Coronary artery (tissue), 2 donors: ENCODE measurements around the gene TLE7.

ENCODE experiments used
- DNase-seq: peaks from one replicate; pipeline ENCODE4 v3.0.0-alpha.2; 2017; ENCODE audit warnings: low spot score
- H3K27ac ChIP-seq, 2 donors: fragments of 200-600 bp; sonication (generic); one replicate each; pipeline ENCODE4 v1.5.1; 2016 to 2019
- H3K4me3 ChIP-seq: fragments of 200-600 bp; sonication (generic); 2 replicates; pipeline ENCODE4 v1.5.1; 2016; ENCODE audit warnings: mild to moderate bottlenecking, moderate library complexity
- TF ChIP-seq, protein P1 (sequence below): fragments of 200-600 bp; sonication (generic); IDR thresholded peaks from one replicate; pipeline ENCODE4 v1.5.1; 2019; ENCODE audit warnings: antibody characterized with exemption

Gene TLE7

DNA sequence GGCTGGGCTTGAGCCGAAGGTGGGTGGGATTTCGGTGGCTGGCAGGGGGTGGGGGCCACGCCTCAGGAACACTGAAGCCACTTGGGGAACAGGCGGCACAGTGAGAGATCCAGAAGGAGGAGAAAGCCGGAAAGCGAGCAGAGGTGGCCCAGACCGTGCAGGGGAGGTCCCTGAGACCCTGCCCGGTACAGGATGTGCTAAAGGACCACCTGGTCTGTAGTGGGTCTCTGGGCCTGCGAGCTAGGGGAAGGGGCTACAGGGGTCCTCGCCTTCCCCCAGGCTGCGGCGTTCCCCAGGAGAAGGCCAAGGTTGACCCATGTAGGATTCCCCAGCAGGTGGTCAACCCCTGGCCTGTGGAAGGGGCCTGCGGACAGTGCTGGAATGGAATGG is at the start of gene TLE7:
Gene TLE7 (minus strand): TSS at position 4 of the 390 bp plus-strand sequence. CDS start 8,730 bp downstream, outside the sequence.
- Histone ChIP-seq H3K27ac (no peak within 1 kb of the TSS), H3K4me3 (no peak within 1 kb of the TSS)
- no peak for DNase-seq
- TF ChIP-seq, protein P1, sequence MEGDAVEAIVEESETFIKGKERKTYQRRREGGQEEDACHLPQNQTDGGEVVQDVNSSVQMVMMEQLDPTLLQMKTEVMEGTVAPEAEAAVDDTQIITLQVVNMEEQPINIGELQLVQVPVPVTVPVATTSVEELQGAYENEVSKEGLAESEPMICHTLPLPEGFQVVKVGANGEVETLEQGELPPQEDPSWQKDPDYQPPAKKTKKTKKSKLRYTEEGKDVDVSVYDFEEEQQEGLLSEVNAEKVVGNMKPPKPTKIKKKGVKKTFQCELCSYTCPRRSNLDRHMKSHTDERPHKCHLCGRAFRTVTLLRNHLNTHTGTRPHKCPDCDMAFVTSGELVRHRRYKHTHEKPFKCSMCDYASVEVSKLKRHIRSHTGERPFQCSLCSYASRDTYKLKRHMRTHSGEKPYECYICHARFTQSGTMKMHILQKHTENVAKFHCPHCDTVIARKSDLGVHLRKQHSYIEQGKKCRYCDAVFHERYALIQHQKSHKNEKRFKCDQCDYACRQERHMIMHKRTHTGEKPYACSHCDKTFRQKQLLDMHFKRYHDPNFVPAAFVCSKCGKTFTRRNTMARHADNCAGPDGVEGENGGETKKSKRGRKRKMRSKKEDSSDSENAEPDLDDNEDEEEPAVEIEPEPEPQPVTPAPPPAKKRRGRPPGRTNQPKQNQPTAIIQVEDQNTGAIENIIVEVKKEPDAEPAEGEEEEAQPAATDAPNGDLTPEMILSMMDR, result no peak

DNA sequence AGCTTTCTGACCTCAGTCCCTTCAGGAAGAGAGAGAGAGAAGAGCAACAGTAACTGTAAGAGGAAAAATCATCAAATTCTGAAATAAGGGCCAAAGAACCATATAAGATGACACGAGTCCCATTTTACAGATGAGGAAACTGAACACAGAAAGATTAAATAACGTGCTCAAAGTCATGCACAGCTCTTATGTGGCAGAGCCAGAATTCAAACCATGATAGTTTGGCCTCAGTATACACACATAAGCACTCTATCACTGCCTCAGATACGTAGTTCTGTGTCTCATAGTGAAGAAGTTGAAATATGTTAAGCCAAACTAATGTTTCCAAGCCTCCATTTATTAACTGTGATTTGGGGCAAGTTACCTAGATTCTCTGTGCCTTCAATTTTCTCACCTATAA is 49.2 kb upstream of the TLE7 start:
- TF ChIP-seq, protein P1, result no peak
- no peak overlapping the region for H3K27ac ChIP-seq
- no peak overlapping the region for H3K4me3 ChIP-seq
- no peak for DNase-seq

DNA sequence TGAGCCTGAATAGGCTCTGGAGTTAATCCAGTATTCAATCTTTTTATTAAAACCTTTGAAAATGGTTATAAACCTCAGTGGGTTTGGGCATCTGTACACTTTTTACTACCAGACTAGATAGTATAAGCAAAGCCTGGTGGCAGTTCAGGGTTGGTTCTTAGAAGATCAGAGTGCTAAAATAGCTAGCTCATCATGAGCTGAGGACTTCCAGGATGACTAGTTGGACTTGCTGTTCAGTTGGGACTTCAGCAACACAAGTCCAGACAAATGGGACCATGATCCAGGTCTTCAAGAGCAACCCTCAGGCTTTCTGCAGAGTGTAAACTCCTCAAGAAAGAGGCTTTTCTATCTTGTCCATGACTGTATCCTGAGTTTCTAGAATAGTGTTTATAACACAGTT is 48.5 kb upstream of the TLE7 start:
- TF ChIP-seq, protein P1, result no peak
- H3K27ac ChIP-seq, result no peak overlapping the region
- no peak for DNase-seq
- no peak overlapping the region for H3K4me3 ChIP-seq

DNA sequence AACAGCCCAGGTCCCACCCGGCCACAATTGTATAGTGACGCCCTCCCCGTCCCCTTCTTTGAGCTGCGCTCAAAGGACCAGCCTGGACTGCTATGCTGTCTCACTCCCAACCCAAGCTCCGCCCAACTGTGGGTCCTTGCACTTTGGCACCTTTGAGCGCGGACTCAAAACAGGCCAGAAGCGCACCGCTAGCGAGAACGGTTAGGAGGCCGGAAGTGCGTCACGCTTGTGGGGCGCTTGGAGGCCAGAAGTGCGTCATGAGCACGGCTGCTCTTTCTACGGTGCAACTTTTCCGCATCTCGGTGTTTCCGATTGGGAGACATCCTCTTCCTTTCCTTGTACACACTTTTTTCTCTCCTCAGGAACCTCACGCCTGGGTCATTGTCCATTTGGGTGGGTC is 47.3 kb upstream of the TLE7 start, which contains the start of gene ZNF19:
Gene ZNF19 (minus strand): TSS at position 203 of the 400 bp plus-strand sequence. CDS start 7,210 bp downstream, outside the sequence.
- H3K27ac ChIP-seq, result no peak within 1 kb of the TSS
- TF ChIP-seq, protein P1, result no peak

DNA sequence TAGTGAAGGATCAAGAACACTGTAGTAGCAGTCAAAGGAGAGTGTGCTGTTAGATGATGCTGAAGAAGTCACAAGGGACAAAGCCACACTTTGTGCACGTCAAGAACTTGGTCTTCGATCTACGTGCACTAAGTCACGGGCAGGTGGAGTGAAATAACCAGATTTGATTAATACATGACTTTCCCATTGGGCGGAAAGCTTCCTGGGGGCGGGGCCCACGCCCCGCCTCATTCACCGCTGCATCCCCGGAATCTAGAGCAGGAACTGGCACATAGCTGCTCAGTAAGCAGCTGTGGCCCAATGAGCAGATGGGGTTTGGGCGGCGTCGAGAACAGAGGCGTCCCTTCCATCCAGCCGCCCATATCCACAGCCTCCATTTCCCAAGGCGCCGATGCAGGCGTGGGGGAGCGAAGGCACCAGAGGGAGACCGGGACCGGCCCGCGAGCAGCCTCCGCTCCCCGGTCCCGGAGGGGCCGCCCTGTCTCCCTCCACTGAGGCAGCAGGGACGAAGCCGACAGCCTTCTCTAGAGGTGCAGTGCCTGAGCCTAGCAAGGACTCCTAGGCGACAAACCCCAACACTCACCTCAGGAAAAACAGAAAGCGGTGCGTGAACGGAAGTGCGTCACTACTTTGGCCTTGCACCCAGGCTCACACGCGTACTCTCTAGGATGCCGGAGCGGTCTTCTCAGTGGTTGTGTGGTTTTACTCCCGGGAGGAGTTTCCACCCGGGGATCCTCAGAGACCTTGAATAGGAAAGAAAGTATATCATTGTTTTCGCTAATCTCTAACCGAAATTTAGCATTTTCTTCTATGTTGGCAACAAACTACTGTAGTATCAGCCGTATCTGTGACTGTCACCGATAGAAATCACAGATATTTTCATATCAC is 42.4 kb upstream of the TLE7 start:
- TF ChIP-seq, protein P1, result no peak
- H3K4me3 ChIP-seq, result peak overlapping the region; percentile 91
- peak; percentile 92 for DNase-seq
- H3K27ac ChIP-seq, result peak overlapping the region; percentile 95 to 98

More for the DNA sequence above, 47.3 kb upstream of the TLE7 start, which contains the start of gene ZNF19:
- no peak for DNase-seq
- no peak within 1 kb of the TSS for H3K4me3 ChIP-seq

DNA sequence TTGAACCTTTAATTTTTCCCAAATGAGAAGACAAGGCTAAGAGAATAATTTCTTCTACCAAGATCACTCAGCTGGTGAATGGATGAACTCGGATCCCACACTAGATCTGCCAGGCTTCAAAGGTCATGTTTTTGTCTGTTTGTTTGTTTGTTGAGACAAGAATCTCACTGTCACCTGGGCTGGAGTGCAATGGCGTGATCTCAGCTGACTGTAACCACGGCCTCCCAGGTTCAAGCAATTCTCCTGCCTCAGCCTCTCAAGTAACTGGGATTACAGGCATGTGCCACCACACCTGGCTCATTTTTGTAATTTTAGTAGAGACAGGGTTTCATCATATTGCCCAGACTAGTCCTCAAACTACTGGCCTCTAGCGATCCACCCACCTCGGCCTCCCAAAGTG is 40.7 kb upstream of the TLE7 start:
- DNase-seq, result no peak
- TF ChIP-seq, protein P1, result no peak

DNA sequence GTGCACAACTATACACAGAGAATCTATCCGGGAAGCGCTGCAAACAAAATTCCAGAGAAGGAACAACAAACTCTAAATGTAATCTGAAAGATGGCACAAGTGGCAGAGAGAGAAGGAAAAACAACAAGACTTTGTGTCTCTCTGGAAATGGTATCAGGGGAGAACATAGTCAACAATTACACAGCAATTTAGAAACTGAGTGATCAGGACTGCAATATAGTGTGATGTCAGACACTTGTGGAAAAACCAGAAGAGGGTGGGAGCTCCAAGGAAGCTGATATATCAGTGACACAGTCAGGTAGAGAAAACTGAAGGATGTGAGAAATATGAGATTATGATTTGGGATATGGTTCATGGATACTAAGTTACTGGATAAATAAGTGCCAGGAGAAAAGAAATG is 39.1 kb upstream of the TLE7 start:
- TF ChIP-seq, protein P1, result no peak
- H3K27ac ChIP-seq, result no peak overlapping the region
- no peak for DNase-seq
- H3K4me3 ChIP-seq, result no peak overlapping the region

More for the DNA sequence above, 40.7 kb upstream of the TLE7 start:
- Histone ChIP-seq H3K27ac (no peak overlapping the region), H3K4me3 (no peak overlapping the region)
